ENCODE results near the gene TMEM187.

GRCh38 chrX:153931748-153932147 is 40.8 kb upstream of the TMEM187 start:
- no peak for TF ChIP-seq POLR2A (IDR thresholded peaks at IDR 0.05; ENCODE audit: low read length)
- no peak for TF ChIP-seq CEBPB (IDR thresholded peaks at IDR 0.05)
- TF ChIP-seq RCOR1 (IDR thresholded peaks at IDR 0.05; ENCODE audit: low read depth, low read length) = no peak
- no peak for TF ChIP-seq EP300 (IDR thresholded peaks at IDR 0.05)
- no peak for TF ChIP-seq CTCF (IDR thresholded peaks at IDR 0.05)
- no peak for TF ChIP-seq SMC3 (IDR thresholded peaks at IDR 0.05)
- TF ChIP-seq REST (IDR thresholded peaks at IDR 0.05) = no peak
- no peak for TF ChIP-seq ELK1 (IDR thresholded peaks at IDR 0.05; ENCODE audit: low read depth, low read length)
- TF ChIP-seq CHD2 (IDR thresholded peaks at IDR 0.05; ENCODE audit: low read length, partially characterized antibody) = no peak
- no peak for TF ChIP-seq CHD4 (IDR thresholded peaks at IDR 0.05; ENCODE audit: borderline replicate concordance)
- TF ChIP-seq RAD21 (conservative IDR thresholded peaks at IDR 0.05 in 1 of 2, IDR thresholded peaks at IDR 0.05 in 1 of 2) = no peak
- TF ChIP-seq MAX (IDR thresholded peaks at IDR 0.05) = no peak
- no peak for TF ChIP-seq RFX5 (IDR thresholded peaks at IDR 0.05)
- TF ChIP-seq TP53 (CRISPR knock-in tag; IDR thresholded peaks at IDR 0.05) = no peak

All from A549 (cell line).